ENCODE measurements around the gene SQOR. TPM values are rescaled to one million over a fixed set of nuclear protein-coding genes. Genes with fewer than 3 reads are reported as not detected.

The SQOR gene
- total RNA-seq, 4 donors from 2014 or later, result 67.0 to 90.3 (median 84.1) TPM

DNA sequence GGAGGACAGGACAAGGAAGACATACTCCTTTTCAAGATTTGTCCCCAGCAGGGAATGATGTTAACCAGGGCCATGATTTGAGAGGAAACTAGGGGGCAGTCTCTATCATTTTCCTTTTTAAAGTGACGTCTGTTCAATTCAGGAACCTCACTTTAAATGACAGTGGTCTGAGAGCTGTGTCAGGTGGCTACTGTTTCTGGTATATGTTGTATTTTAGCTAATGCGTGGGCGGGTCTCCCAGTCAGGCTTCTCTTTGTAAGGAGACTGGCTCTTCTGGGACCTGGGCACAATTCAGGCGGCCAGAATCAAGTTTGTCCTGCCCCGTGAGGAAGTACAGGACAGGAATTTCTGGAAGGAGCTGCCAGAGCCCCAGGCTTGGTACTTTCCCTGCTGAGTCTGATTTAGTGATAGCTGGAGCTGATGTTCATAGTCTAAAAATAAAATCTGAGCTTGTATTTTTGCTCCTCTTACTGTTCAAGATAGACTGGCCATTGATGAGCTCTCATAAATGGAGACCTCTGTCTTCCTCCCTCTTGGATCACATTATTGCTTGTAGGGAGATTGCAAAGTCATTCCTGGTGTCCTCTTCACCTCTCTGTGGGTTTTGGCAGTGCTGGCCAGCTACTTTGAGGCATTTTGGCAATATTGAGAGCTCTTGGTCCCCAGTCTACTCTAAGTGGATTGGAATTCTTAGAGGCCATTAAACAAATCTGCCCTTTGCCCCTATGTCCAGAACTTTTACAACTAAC, 25.6 kb downstream of the SQOR start:
- no peak for ATAC-seq (ENCODE audit: low FRiP score)
- TF ChIP-seq, protein P1, sequence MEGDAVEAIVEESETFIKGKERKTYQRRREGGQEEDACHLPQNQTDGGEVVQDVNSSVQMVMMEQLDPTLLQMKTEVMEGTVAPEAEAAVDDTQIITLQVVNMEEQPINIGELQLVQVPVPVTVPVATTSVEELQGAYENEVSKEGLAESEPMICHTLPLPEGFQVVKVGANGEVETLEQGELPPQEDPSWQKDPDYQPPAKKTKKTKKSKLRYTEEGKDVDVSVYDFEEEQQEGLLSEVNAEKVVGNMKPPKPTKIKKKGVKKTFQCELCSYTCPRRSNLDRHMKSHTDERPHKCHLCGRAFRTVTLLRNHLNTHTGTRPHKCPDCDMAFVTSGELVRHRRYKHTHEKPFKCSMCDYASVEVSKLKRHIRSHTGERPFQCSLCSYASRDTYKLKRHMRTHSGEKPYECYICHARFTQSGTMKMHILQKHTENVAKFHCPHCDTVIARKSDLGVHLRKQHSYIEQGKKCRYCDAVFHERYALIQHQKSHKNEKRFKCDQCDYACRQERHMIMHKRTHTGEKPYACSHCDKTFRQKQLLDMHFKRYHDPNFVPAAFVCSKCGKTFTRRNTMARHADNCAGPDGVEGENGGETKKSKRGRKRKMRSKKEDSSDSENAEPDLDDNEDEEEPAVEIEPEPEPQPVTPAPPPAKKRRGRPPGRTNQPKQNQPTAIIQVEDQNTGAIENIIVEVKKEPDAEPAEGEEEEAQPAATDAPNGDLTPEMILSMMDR (IDR thresholded peaks at IDR 0.05), result no peak

DNA sequence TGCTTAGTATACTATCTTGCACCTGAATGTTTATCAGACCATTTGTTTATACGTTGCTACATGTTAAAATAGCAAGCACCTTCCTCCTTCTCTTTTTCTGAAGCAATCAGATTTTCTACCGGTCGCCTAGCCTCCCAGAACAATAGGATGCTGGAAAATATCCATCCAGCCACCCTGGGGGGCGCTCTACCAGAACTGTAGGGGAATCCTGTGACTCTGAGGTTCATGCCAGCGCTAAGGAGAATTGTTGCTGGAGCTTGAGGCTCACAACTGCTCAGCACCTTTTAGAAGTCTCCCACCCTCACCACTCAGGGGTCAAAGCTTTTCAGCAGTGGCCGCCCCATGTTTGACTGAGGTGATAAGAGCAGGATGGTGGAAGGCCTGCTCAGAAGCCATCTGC, 27.5 kb downstream of the SQOR start:
- DNase-seq (ENCODE audit: low spot score) (no peak), ATAC-seq (ENCODE audit: low FRiP score) (no peak)

More for the DNA sequence above, 25.6 kb downstream of the SQOR start:
- DNase-seq (ENCODE audit: low spot score), result no peak

DNA sequence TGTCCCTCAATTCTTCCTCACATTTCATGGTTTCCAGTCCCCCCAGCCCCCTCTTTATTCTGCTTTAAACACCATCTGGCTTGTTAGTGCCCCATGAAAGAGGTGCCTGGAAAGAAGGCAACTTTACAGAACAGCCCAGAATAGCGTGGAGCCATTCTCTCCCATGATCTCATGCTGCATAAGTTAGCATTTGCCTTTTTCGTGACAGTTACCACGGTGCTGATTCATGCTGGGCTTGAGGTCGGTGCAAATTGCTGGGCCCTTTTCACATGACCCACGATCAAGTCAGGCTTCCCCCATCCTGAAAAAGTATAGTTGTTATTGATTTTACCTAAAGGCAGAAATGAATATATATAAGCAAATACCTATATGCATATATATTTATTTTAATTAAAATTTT, 29.6 kb downstream of the SQOR start:
- DNase-seq (ENCODE audit: low spot score) (no peak), ATAC-seq (ENCODE audit: low FRiP score) (no peak)
- TF ChIP-seq, protein P1 (IDR thresholded peaks at IDR 0.05), result no peak

More for the DNA sequence above, 27.5 kb downstream of the SQOR start:
- TF ChIP-seq, protein P1 (IDR thresholded peaks at IDR 0.05), result no peak

DNA sequence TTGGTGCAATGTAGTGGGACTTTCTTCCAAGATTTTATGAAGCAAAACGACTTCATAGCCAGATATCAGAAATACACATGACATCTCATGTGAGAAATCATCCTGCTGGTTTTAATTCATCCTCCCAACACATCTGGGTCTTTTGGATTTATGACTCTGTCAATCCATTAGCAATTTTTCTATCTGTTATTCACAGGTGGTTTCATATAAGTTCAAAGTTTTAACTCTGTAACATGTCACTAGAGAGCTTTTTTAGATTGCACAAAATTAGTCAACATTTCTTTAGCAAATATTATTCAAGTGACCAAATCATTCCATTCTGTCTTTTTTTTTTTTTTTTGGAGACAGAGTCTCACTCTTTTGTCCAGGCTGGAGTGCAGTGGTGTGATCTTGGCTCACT, 30.4 kb downstream of the SQOR start:
- DNase-seq (ENCODE audit: low spot score) (no peak), ATAC-seq (ENCODE audit: low FRiP score) (no peak)
- TF ChIP-seq, protein P1 (IDR thresholded peaks at IDR 0.05), result no peak

DNA sequence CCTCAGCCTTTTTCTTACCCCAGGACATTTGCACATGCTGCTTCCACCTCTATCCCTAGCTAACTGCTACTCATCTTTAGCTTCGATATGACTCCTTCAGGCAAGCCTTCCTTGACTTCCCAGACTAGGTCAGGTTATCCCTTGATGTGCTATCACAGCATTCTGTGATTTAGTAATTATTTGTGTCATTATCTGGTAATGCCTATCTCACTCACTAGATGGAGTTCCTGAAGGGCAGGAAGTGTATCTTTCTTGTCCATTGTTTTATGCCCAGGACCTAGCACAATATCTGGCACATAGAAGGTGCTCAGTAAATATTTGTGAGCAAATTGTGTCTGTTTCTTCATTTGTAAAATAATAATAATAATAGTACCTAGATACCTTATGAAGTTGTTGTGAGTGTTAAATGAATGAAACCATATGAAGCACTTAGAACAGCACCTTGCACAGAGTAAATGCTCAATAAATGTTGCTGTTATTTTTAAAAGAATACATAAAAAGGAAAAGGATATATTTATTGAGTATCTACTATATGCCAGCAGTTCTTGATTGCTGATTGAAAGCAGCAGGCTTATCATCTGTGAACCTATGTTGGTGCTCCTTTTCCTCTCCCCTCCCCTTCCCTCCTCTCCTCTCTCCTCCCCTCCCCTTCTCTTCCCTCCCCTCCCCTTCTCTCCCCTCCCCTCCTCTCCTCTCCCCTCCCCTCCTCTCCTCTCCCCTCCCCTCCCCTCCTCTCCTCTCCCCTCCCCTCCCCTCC, 31.5 kb downstream of the SQOR start:
- ATAC-seq (ENCODE audit: low FRiP score), result no peak
- DNase-seq (ENCODE audit: low spot score), result no peak
- TF ChIP-seq, protein P1 (IDR thresholded peaks at IDR 0.05), result no peak

DNA sequence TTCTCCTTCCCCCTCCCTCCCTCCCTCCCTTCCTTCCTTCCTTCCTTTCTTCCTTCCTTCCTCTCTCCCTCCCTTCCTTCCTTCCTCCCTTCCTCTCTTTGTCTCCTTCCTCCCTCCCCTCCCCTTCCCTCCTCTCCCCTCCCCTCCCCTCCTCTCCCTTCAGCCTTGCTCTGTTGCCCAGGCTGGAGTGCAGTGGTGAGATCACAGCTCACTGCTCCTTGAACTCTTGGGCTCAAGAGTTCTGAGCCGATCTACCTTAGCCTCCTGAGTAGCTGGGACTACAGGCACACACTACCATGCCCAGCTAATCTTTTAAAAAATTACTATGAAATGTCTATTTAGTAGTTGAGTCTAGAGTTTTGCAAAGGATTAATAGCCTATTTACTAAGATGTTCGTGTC, 32.2 kb downstream of the SQOR start:
- TF ChIP-seq, protein P1 (IDR thresholded peaks at IDR 0.05), result no peak
- ATAC-seq (ENCODE audit: low FRiP score) (no peak), DNase-seq (ENCODE audit: low spot score) (no peak)

Measured in omental fat pad (tissue), 4 donors.